ENCODE data around the gene ARMC9. TPM values are rescaled to one million over a fixed set of nuclear protein-coding genes. Genes with fewer than 3 reads are reported as not detected.

The ARMC9 gene
- total RNA-seq, 1 experiment from 2014 or later, result 14.9 TPM

GRCh38 chr2:231294116-231294515 is 95.7 kb downstream of the ARMC9 start:
- TF ChIP-seq, protein P1, sequence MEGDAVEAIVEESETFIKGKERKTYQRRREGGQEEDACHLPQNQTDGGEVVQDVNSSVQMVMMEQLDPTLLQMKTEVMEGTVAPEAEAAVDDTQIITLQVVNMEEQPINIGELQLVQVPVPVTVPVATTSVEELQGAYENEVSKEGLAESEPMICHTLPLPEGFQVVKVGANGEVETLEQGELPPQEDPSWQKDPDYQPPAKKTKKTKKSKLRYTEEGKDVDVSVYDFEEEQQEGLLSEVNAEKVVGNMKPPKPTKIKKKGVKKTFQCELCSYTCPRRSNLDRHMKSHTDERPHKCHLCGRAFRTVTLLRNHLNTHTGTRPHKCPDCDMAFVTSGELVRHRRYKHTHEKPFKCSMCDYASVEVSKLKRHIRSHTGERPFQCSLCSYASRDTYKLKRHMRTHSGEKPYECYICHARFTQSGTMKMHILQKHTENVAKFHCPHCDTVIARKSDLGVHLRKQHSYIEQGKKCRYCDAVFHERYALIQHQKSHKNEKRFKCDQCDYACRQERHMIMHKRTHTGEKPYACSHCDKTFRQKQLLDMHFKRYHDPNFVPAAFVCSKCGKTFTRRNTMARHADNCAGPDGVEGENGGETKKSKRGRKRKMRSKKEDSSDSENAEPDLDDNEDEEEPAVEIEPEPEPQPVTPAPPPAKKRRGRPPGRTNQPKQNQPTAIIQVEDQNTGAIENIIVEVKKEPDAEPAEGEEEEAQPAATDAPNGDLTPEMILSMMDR (conservative IDR thresholded peaks at IDR 0.05; ENCODE audit: low read depth, low read length), result no peak
- TF ChIP-seq EZH2 (IDR thresholded peaks at IDR 0.05; ENCODE audit: borderline replicate concordance, low read depth, low read length, poor library complexity, severe bottlenecking), result no peak
- no peaks in the 10 kb centered on the region for H3K4me1 ChIP-seq (ENCODE audit: insufficient read depth, low read length, poor library complexity, severe bottlenecking)
- no peak overlapping the region for H3K27ac ChIP-seq (ENCODE audit: low read depth, low read length, poor library complexity, severe bottlenecking)
- ChIA-PET POLR2A (ENCODE audit: low non-redundant PET) (no interaction called here), CTCF (no interaction called here)
- H3K27me3 ChIP-seq (replicated peaks; ENCODE audit: insufficient read depth, low read depth, low read length, poor library complexity), result no peaks in the 10 kb centered on the region
- H3K9me3 ChIP-seq (ENCODE audit: low read depth, low read length, poor library complexity, severe bottlenecking), result no peaks in the 10 kb centered on the region
- H3K4me3 ChIP-seq (ENCODE audit: low read depth, low read length, poor library complexity, severe bottlenecking), result no peak overlapping the region
- DNase-seq (ENCODE audit: low spot score), result no peak
- intact Hi-C loops (cut with micrococcal nuclease; ENCODE audit: unreplicated experiment), result no loop called here
- no TSS peak for BruUV-seq (replicated peaks)
- H3K36me3 ChIP-seq (ENCODE audit: insufficient read depth, low read length, poor library complexity, severe bottlenecking), result no peaks in the 10 kb centered on the region

DNA sequence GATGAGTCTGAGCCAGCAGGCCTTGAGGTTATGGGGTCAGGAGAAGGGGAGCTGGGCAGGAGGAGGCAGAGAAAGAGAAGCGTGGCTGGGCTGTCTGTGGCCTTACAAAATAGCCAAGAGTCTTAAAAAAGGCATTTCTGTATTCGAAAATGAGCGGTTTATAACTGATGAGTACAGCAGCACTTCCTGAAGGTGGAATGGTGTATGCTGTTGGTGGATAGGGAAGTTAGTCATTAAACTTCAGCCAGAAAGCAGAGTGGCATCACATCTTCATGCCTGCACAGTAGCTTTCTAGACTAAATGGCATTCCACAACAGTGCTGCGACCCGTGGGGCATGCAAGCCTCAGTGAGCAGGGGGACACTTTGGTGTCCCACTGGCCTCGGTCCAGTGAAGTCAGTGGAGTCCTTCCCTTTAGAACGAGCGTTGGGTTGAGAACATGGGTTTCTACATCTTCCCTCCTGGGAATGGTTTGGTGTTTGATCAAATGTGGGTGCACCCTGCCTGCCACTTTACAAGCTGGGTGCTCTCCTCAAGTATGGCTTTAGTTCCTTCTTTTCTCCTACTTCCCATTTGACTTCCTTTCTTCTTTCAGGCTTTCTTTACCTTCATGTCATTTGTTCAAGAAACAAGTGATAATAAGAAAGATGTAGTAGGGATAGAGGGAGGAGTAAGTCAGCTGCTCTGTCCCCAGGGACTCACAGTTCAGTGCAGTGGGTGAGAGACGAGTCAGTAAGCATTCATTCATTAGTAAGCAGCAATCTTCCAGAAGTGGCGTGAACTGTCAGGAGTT is 96.3 kb downstream of the ARMC9 start:
- intact Hi-C loops (cut with micrococcal nuclease; ENCODE audit: unreplicated experiment), result loop anchor here (5.0 kb wide), 1 partner anchor 118 kb away; no protein-coding TSS in a partner anchor
- H3K27me3 ChIP-seq (replicated peaks; ENCODE audit: insufficient read depth, low read depth, low read length, poor library complexity), result no peaks in the 10 kb centered on the region
- H3K9me3 ChIP-seq (ENCODE audit: low read depth, low read length, poor library complexity, severe bottlenecking), result no peaks in the 10 kb centered on the region
- POLR2A ChIA-PET (ENCODE audit: low non-redundant PET), result no interaction called here
- no peak overlapping the region for H3K4me3 ChIP-seq (ENCODE audit: low read depth, low read length, poor library complexity, severe bottlenecking)
- TF ChIP-seq, protein P1 (conservative IDR thresholded peaks at IDR 0.05; ENCODE audit: low read depth, low read length), result no peak
- no peak for TF ChIP-seq EZH2 (IDR thresholded peaks at IDR 0.05; ENCODE audit: borderline replicate concordance, low read depth, low read length, poor library complexity, severe bottlenecking)
- DNase-seq (ENCODE audit: low spot score), result no peak
- no peaks in the 10 kb centered on the region for H3K4me1 ChIP-seq (ENCODE audit: insufficient read depth, low read length, poor library complexity, severe bottlenecking)
- H3K27ac ChIP-seq (ENCODE audit: low read depth, low read length, poor library complexity, severe bottlenecking), result no peak overlapping the region
- no TSS peak for BruUV-seq (replicated peaks)
- H3K36me3 ChIP-seq (ENCODE audit: insufficient read depth, low read length, poor library complexity, severe bottlenecking), result no peaks in the 10 kb centered on the region
- CTCF ChIA-PET, result no interaction called here

- ChIA-PET CTCF (no interaction called here), POLR2A (ENCODE audit: low non-redundant PET) (no interaction called here)
- DNase-seq (ENCODE audit: low spot score), result no peak
- intact Hi-C loops (cut with micrococcal nuclease; ENCODE audit: unreplicated experiment), result loop anchor here (5.0 kb wide), 1 partner anchor 117 kb away; no protein-coding TSS in a partner anchor
- BruUV-seq (replicated peaks), result no TSS peak
- TF ChIP-seq, protein P1 (conservative IDR thresholded peaks at IDR 0.05; ENCODE audit: low read depth, low read length), result no peak
- no peak for TF ChIP-seq EZH2 (IDR thresholded peaks at IDR 0.05; ENCODE audit: borderline replicate concordance, low read depth, low read length, poor library complexity, severe bottlenecking)
- Histone ChIP-seq H3K36me3 (ENCODE audit: insufficient read depth, low read length, poor library complexity, severe bottlenecking) (no peaks in the 10 kb centered on the region), H3K4me1 (ENCODE audit: insufficient read depth, low read length, poor library complexity, severe bottlenecking) (no peaks in the 10 kb centered on the region), H3K27me3 (replicated peaks; ENCODE audit: insufficient read depth, low read depth, low read length, poor library complexity) (no peaks in the 10 kb centered on the region), H3K4me3 (ENCODE audit: low read depth, low read length, poor library complexity, severe bottlenecking) (no peak overlapping the region), H3K27ac (ENCODE audit: low read depth, low read length, poor library complexity, severe bottlenecking) (no peak overlapping the region), H3K9me3 (ENCODE audit: low read depth, low read length, poor library complexity, severe bottlenecking) (no peaks in the 10 kb centered on the region)
These were observed 96.9 kb downstream of the ARMC9 start for GRCh38 chr2:231295363-231295655.
